Measurements from ENCODE around the gene POLRMT.

GRCh38 chr19:579111-579841 is 54.1 kb downstream of the POLRMT start:
- TF ChIP-seq EZH2 (IDR thresholded peaks at IDR 0.05; ENCODE audit: low read length, missing control alignments) (no peak), CTCF (conservative IDR thresholded peaks at IDR 0.05 in 1 of 2, IDR thresholded peaks at IDR 0.05 in 1 of 2; ENCODE audit: low read depth in 1 of 2, low read length in 2 of 2) (no peak)
